HCT116 (cell line): ENCODE results near the gene KMT2E. TPM values are rescaled to one million over a fixed set of nuclear protein-coding genes. Genes with fewer than 3 reads are reported as not detected.

Experiments used
- ATAC-seq: fragments of 200-7000 bp; cut with Tn5 transposase; 2 replicates; pipeline ENCODE4 v1.9.1; 2020; ENCODE audit warnings: mild to moderate bottlenecking, moderate library complexity
- BruUV-seq: library from RNA; stranded (reverse); fragments of 400-500 nt; replicated peaks from 2 replicates; lab custom pipeline; 2021; lab: Mats Ljungman, UMichigan
- CTCF ChIA-PET: fragments of 300-600 bp; sonication (Branson Sonifier 250); formaldehyde crosslinking; loops from one replicate; lab custom pipeline; 2021; ENCODE audit warnings: antibody characterized with exemption; lab: Charles Lee
- POLR2A ChIA-PET: fragments of 300-600, 350-600 bp; sonication (Branson Sonifier 250); formaldehyde crosslinking; loops from one replicate; lab custom pipeline; 2021; ENCODE audit warnings: antibody characterized with exemption; lab: Charles Lee
- RAD21 ChIA-PET, 2 experiments: fragments of 300-600 bp; sonication (Branson Sonifier 250); formaldehyde crosslinking; loops; one replicate each; lab custom pipeline; 2023; ENCODE audit warnings: low total read pairs in 2 of 2; ENCODE audit not compliant: uncharacterized antibody in 2 of 2, unreplicated experiment in 2 of 2, low non-redundant PET in 1 of 2; lab: Charles Lee
- DNase-seq: peaks from one replicate; pipeline ENCODE4 v3.0.0-alpha.2; 2010; ENCODE audit warnings: low read depth, low spot score
- H2AFZ ChIP-seq: fragments of 200-600 bp; shearing (Covaris generic), sonication (generic); 2 replicates; pipeline ENCODE4 v1.6.1; 2017; ENCODE audit warnings: low read depth, mixed run types, mixed read lengths, antibody characterized with exemption, low read length; ENCODE audit not compliant: poor library complexity, severe bottlenecking
- H3K27ac ChIP-seq: 2 replicates; pipeline ENCODE4 v1.5.1; 2012; ENCODE audit warnings: low read depth, low read length
- H3K27me3 ChIP-seq: fragments of 200-600 bp; sonication (generic); 2 replicates; pipeline ENCODE4 v1.6.1; 2016; ENCODE audit warnings: mixed run types, low read length, mixed read lengths; ENCODE audit not compliant: insufficient read depth
- H3K36me3 ChIP-seq, 2 experiments: fragments of 200-500 bp in 1 of 2; fragments of 200-600 bp in 1 of 2; sonication (Bioruptor generic) in 1 of 2; sonication (generic) in 1 of 2; 2 replicates each; pipeline versions ENCODE4 v1.5.1 to v1.6.1; 2014 to 2016; ENCODE audit warnings: low read length in 2 of 2, inconsistent platforms in 1 of 2, mixed read lengths in 1 of 2, mixed run types in 1 of 2; ENCODE audit not compliant: insufficient read depth in 2 of 2, control insufficient read depth in 1 of 2
- H3K4me1 ChIP-seq, 2 experiments: fragments of 200-600 bp in 1 of 2; sonication (generic) in 1 of 2; 2 replicates each; pipeline versions ENCODE4 v1.5.1 to v1.6.1; 2012 to 2017; ENCODE audit warnings: low read length in 2 of 2, inconsistent platforms in 1 of 2, mild to moderate bottlenecking in 1 of 2, mixed read lengths in 1 of 2, mixed run types in 1 of 2, moderate library complexity in 1 of 2; ENCODE audit not compliant: insufficient read depth in 2 of 2, control insufficient read depth in 1 of 2
- H3K4me2 ChIP-seq: fragments of 200-600 bp; sonication (generic); 2 replicates; pipeline ENCODE4 v1.6.1; 2017; ENCODE audit warnings: mixed run types, low read length, mixed read lengths
- H3K4me3 ChIP-seq, 2 experiments: fragments of 200-600 bp in 1 of 2; sonication (generic) in 1 of 2; replicated peaks in 1 of 2; 2 replicates each; pipeline ENCODE4 v1.5.1; 2011 to 2016; ENCODE audit warnings: low read length in 2 of 2, control low read depth in 1 of 2, low read depth in 1 of 2, mild to moderate bottlenecking in 1 of 2, mixed read lengths in 1 of 2, mixed run types in 1 of 2
- H3K79me2 ChIP-seq: fragments of 200-600 bp; sonication (generic); 2 replicates; pipeline ENCODE4 v1.6.1; 2017; ENCODE audit warnings: mild to moderate bottlenecking, mixed run types, low read length, moderate library complexity, mixed read lengths; ENCODE audit not compliant: insufficient read depth
- H3K9ac ChIP-seq: fragments of 200-600 bp; sonication (generic); 2 replicates; pipeline ENCODE4 v1.6.1; 2016; ENCODE audit warnings: low read length, mixed read lengths
- H3K9me2 ChIP-seq: fragments of 200-600 bp; sonication (generic), shearing (Covaris generic); 2 replicates; pipeline ENCODE4 v1.6.1; 2017; ENCODE audit warnings: mixed run types, mild to moderate bottlenecking, moderate library complexity; ENCODE audit not compliant: insufficient read depth
- H3K9me3 ChIP-seq, 2 experiments: fragments of 200-500 bp in 1 of 2; fragments of 200-600 bp in 1 of 2; sonication (Bioruptor generic) in 1 of 2; sonication (generic) in 1 of 2; 2 replicates each; pipeline ENCODE4 v1.6.1; 2014 to 2017; ENCODE audit warnings: low read length in 2 of 2, mixed read lengths in 2 of 2, inconsistent platforms in 1 of 2, low read depth in 1 of 2, mild to moderate bottlenecking in 1 of 2, mixed run types in 1 of 2, moderate library complexity in 1 of 2; ENCODE audit not compliant: control insufficient read depth in 1 of 2, insufficient read depth in 1 of 2
- H4K20me1 ChIP-seq: fragments of 200-600 bp; sonication (generic), shearing (Covaris generic); 2 replicates; pipeline ENCODE4 v1.6.1; 2017; ENCODE audit warnings: mixed run types, mild to moderate bottlenecking, moderate library complexity; ENCODE audit not compliant: insufficient read depth
- EGR1 ChIP-seq: IDR thresholded peaks from 2 replicates; pipeline ENCODE4 v1.6.1; 2012; ENCODE audit warnings: low read depth
- EZH2 ChIP-seq: fragments of 200-600 bp; sonication (generic); IDR thresholded peaks from 2 replicates; pipeline ENCODE4 v1.6.1; 2017; ENCODE audit warnings: antibody characterized with exemption, mixed run types
- FOSL1 ChIP-seq: IDR thresholded peaks from 2 replicates; pipeline ENCODE4 v1.6.1; 2012; ENCODE audit warnings: low read depth
- JUND ChIP-seq: IDR thresholded peaks from 2 replicates; pipeline ENCODE4 v1.6.1; 2012
- SIN3A ChIP-seq: IDR thresholded peaks from 2 replicates; pipeline ENCODE4 v1.6.1; 2012; ENCODE audit warnings: low read depth
- TCF7L2 ChIP-seq: IDR thresholded peaks from 2 replicates; pipeline ENCODE4 v1.7.0; 2011; ENCODE audit warnings: borderline replicate concordance, inconsistent platforms; ENCODE audit not compliant: insufficient read depth, insufficient read length; ENCODE audit errors: extremely low read depth
- YY1 ChIP-seq: IDR thresholded peaks from 2 replicates; pipeline ENCODE4 v1.6.1; 2011; ENCODE audit warnings: low read length, low read depth, moderate library complexity, mild to moderate bottlenecking; ENCODE audit not compliant: insufficient replicate concordance; ENCODE audit errors: extremely low read depth
- ZFX ChIP-seq: fragments of 450-650 bp; IDR thresholded peaks from 2 replicates; pipeline ENCODE4 v1.6.1; 2017
- ZNF274 ChIP-seq: fragments of 200-500 bp; sonication (Bioruptor generic); IDR thresholded peaks from 2 replicates; pipeline ENCODE4 v1.6.1; 2014; ENCODE audit warnings: mild to moderate bottlenecking, low read depth, low read length, inconsistent platforms
- intact Hi-C: fragments of 100-400 bp; cut with micrococcal nuclease; formaldehyde crosslinking; loops from 2 replicates; pipeline ENCODE4 v1.10.0; 2022
- total RNA-seq: library from RNA; stranded (reverse); gene quantifications from one replicate; pipeline ENCODE4 v1.2.1, GENCODE V29; 2021; ENCODE audit not compliant: unreplicated experiment
- TF ChIP-seq, protein P1 (sequence below): IDR thresholded peaks from 2 replicates; pipeline ENCODE4 v1.6.1; 2012

KMT2E gene
- total RNA-seq, 1 experiment from 2014 or later: 39.8 TPM

GRCh38 chr7:104982308-104983075 lies 31.5 kb upstream of the KMT2E start:
- H3K79me2 ChIP-seq: peaks cover 48% of the 10 kb centered on the region
- BruUV-seq: no TSS peak
- H4K20me1 ChIP-seq: no peaks in the 10 kb centered on the region
- intact Hi-C loops: loop anchor here (5.0 to 10.0 kb wide), 3 partner anchors 355 to 602 kb away; partner anchors contain the start of gene EFCAB10
- H3K9me2 ChIP-seq: no peaks in the 10 kb centered on the region
- H3K27me3 ChIP-seq: no peaks in the 10 kb centered on the region
- ATAC-seq (no peak), DNase-seq (no peak)
- H3K4me3 ChIP-seq: peak overlapping the region; percentile 68 to 76
- TF ChIP-seq, protein P1, sequence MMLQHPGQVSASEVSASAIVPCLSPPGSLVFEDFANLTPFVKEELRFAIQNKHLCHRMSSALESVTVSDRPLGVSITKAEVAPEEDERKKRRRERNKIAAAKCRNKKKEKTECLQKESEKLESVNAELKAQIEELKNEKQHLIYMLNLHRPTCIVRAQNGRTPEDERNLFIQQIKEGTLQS: no peak
- TF ChIP-seq YY1: no peak
- no peak for TF ChIP-seq EZH2
- TF ChIP-seq ZFX: no peak
- no peak for TF ChIP-seq EGR1
- TF ChIP-seq JUND: 0 out of 2 replicates have a peak, but pooled peaks have one; percentile 17
- POLR2A ChIA-PET: interaction anchor here (1.7 to 2.5 kb wide), 2 partner anchors 31 to 32 kb away, joined by 7 to 18 read pairs; partner anchors contain the start of gene KMT2E
- H3K4me2 ChIP-seq: peak overlapping the region; percentile 88
- peak overlapping the region; percentile 94 for H3K9ac ChIP-seq
- peaks cover 34 to 42% of the 10 kb centered on the region in 2 experiments for H3K4me1 ChIP-seq
- H3K9me3 ChIP-seq: no peaks in the 10 kb centered on the region
- H3K27ac ChIP-seq: peak overlapping the region; percentile 91; the same call in 1 of the 2 replicates
- no peaks in the 10 kb centered on the region for H3K36me3 ChIP-seq
- RAD21 ChIA-PET: interaction anchor here in 1 of 2 experiments (1.0 kb wide), 1 partner anchor 447 kb away, joined by 3 read pairs; no protein-coding TSS in a partner anchor
- no peak overlapping the region for H2AFZ ChIP-seq
- CTCF ChIA-PET: interaction anchor here (1.3 to 1.9 kb wide), 4 partner anchors 33 to 358 kb away, joined by 3 to 7 read pairs (median 6); no protein-coding TSS in a partner anchor

DNA sequence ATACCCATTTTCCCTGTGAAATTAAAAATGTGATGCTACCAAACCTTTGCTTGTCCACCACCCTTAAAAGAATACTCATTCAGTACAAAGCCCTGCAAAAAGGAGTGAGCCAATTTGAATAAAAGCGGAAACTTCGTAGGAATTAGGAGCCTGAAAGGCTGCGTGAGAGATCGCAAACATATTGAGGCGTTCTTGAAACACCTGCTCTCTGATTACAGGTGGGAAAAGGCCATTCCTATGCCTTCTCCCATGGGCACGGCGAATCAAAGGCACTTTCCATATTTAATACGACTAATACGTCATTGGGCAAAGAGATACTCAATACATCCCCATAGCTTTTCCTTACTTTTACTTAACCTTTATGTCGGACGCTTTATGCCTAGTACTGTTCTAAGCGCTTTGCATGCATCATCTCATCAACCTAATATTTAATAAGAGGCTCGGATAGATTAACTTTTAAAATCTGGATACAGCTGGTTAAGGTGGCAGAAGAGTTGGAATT lies 30.9 kb upstream of the KMT2E start:
- RAD21 ChIA-PET: no interaction called here
- Histone ChIP-seq H4K20me1 (no peaks in the 10 kb centered on the region), H3K36me3 (no peaks in the 10 kb centered on the region)
- TF ChIP-seq EGR1 (no peak), FOSL1 (no peak), SIN3A (no peak), TCF7L2 (peak; percentile 15), ZNF274 (no peak)
- TF ChIP-seq, all 23 proteins: peak for 1
- no peaks in the 10 kb centered on the region for H3K9me3 ChIP-seq
- H3K27me3 ChIP-seq: no peaks in the 10 kb centered on the region
- CTCF ChIA-PET: interaction anchor here (1.3 kb wide), 1 partner anchor 30 kb away, joined by 6 read pairs; no protein-coding TSS in a partner anchor
- H3K9ac ChIP-seq: peak overlapping the region; percentile 94
- DNase-seq (no peak), ATAC-seq (no peak)
- H3K27ac ChIP-seq: peak overlapping the region; percentile 91
- POLR2A ChIA-PET: interaction anchor here (2.5 kb wide), 1 partner anchor 31 kb away, joined by 18 read pairs; the partner anchor contains the start of gene KMT2E
- H3K4me3 ChIP-seq: peak overlapping the region; percentile 68 to 76
- no peaks in the 10 kb centered on the region for H3K9me2 ChIP-seq
- intact Hi-C loops: loop anchor here (5.0 to 10.0 kb wide), 3 partner anchors 354 to 602 kb away; partner anchors contain the start of gene EFCAB10
- TSS peak; percentile 82 for BruUV-seq
- H3K79me2 ChIP-seq: peaks cover 48% of the 10 kb centered on the region
- peaks cover 34 to 42% of the 10 kb centered on the region in 2 experiments for H3K4me1 ChIP-seq
- H3K4me2 ChIP-seq: peak overlapping the region; percentile 88
- no peak overlapping the region for H2AFZ ChIP-seq
